C1 segment of cervical spinal cord (tissue), 14 donors: Measurements from ENCODE around the gene TMEM250.
A peak's percentile ranks its signal among the peaks of the same experiment; 100 is the strongest.

Experiments used
- DNase-seq, 14 donors: peaks; one replicate each; lab custom pipeline; 2025; lab: John Stamatoyannopoulos, UW

TMEM250 gene

GRCh38 chr9:136093995-136094881 is 24.4 kb downstream of the TMEM250 start:
- DNase-seq: peak in 8 of 14 donors; percentile 22 to 67 (median 40)

- DNase-seq: peak in 4 of 14 donors; percentile 20 to 50 (median 36)
These were observed 25.2 kb downstream of the TMEM250 start for GRCh38 chr9:136093346-136093986.

GRCh38 chr9:136092741-136093140 is 25.9 kb downstream of the TMEM250 start:
- DNase-seq: no peak

- DNase-seq: no peak
These were observed 26.4 kb downstream of the TMEM250 start for GRCh38 chr9:136092353-136092650.

- DNase-seq: no peak
These were observed 26.9 kb downstream of the TMEM250 start for GRCh38 chr9:136091582-136092352.

- no peak for DNase-seq
These were observed 27.7 kb downstream of the TMEM250 start for GRCh38 chr9:136090768-136091581.

- no peak for DNase-seq
These were observed 28.5 kb downstream of the TMEM250 start for GRCh38 chr9:136090056-136090735.

GRCh38 chr9:136089697-136090045 is 29.0 kb downstream of the TMEM250 start:
- DNase-seq: no peak

- DNase-seq: no peak
These were observed 29.6 kb downstream of the TMEM250 start for GRCh38 chr9:136088939-136089696.

- DNase-seq: no peak
These were observed 30.2 kb downstream of the TMEM250 start for GRCh38 chr9:136088481-136088938.

- no peak for DNase-seq
These were observed 30.8 kb downstream of the TMEM250 start for GRCh38 chr9:136087741-136088480.

- DNase-seq: no peak
These were observed 31.5 kb downstream of the TMEM250 start for GRCh38 chr9:136086951-136087740.

GRCh38 chr9:136086213-136086881 is 32.3 kb downstream of the TMEM250 start:
- DNase-seq: peak in 6 of 14 donors; percentile 76 to 89 (median 82)

- DNase-seq: peak in 13 of 14 donors; percentile 53 to 89 (median 82)
These were observed 32.9 kb downstream of the TMEM250 start for GRCh38 chr9:136085815-136086212.

- no peak for DNase-seq
These were observed 34.4 kb downstream of the TMEM250 start for GRCh38 chr9:136084063-136084944.

GRCh38 chr9:136083558-136084062 is 35.1 kb downstream of the TMEM250 start:
- no peak for DNase-seq
